Mucosa of descending colon (tissue), 3 donors: ENCODE measurements around the gene TNPO2. TPM values are rescaled to one million over a fixed set of nuclear protein-coding genes. Genes with fewer than 3 reads are reported as not detected.
A peak's percentile ranks its signal among the peaks of the same experiment; 100 is the strongest.

Experiments
- ATAC-seq: fragments of 200-7000 bp; cut with Tn5 transposase; one replicate; pipeline ENCODE4 v1.9.1; 2020; ENCODE audit warnings: mild to moderate bottlenecking, moderate library complexity
- DNase-seq, 3 donors: peaks; one replicate each; pipeline ENCODE4 v3.0.0-alpha.2; 2020
- H3K36me3 ChIP-seq: fragments of 200-600 bp; one replicate; pipeline ENCODE4 v1.8.0; 2021; ENCODE audit warnings: low read depth, mild to moderate bottlenecking
- H3K4me1 ChIP-seq: fragments of 200-600 bp; one replicate; pipeline ENCODE4 v1.8.0; 2021; ENCODE audit warnings: low read depth, mild to moderate bottlenecking
- H3K4me3 ChIP-seq: fragments of 200-600 bp; one replicate; pipeline ENCODE4 v1.8.0; 2021; ENCODE audit warnings: mild to moderate bottlenecking
- H3K9me3 ChIP-seq: fragments of 200-600 bp; one replicate; pipeline ENCODE4 v1.8.0; 2021; ENCODE audit warnings: mild to moderate bottlenecking
- CTCF ChIP-seq: fragments of 200-600 bp; IDR thresholded peaks from one replicate; pipeline ENCODE4 v1.8.0; 2022; ENCODE audit warnings: antibody characterized with exemption, mild to moderate bottlenecking
- intact Hi-C, 2 donors: fragments of 100-400 bp; cut with DNase I in 1 of 2; cut with micrococcal nuclease in 1 of 2; formaldehyde crosslinking; loops; one replicate each; pipeline versions ENCODE4 v1.11.0 to v1.11.1; 2022; cut with DNase I, micrococcal nuclease
- total RNA-seq, 3 donors: library from RNA; stranded (reverse); fragmentation: NEBNext Ultra II Directional in 2 of 3; extraction: Animal tissue kit (Norgen Biotek cat#: 25700) in 2 of 3; gene quantifications; one replicate each; pipeline versions ENCODE4 v1.2.1 to v1.2.4, GENCODE V29; 2021 to 2023
- donor health status: DM: no; HTN: no; CAD: no; lungs with moderate emphysema.
- donor health status: DM: no; HTN: no; CAD: no.
- donor health status: DM: no; HTN: yes; CAD: no.

TNPO2 gene
- total RNA-seq, 3 donors from 2014 or later = 48.9 to 73.3 (median 66.9) TPM

GRCh38 chr19:12695514-12695913, 28.2 kb downstream of the TNPO2 start:
- H3K36me3 ChIP-seq = no peaks in the 10 kb centered on the region
- no peak for TF ChIP-seq CTCF
- DNase-seq (no peak), ATAC-seq (no peak)
- no peak overlapping the region for H3K4me3 ChIP-seq
- no peaks in the 10 kb centered on the region for H3K9me3 ChIP-seq
- peaks cover 12% of the 10 kb centered on the region for H3K4me1 ChIP-seq
- intact Hi-C loops = no loop called here

GRCh38 chr19:12695096-12695495, 28.6 kb downstream of the TNPO2 start:
- peaks cover 12% of the 10 kb centered on the region for H3K4me1 ChIP-seq
- H3K36me3 ChIP-seq = no peaks in the 10 kb centered on the region
- H3K9me3 ChIP-seq = no peaks in the 10 kb centered on the region
- no peak for ATAC-seq
- H3K4me3 ChIP-seq = no peak overlapping the region
- intact Hi-C loops = no loop called here
- no peak for TF ChIP-seq CTCF
- DNase-seq = no peak

- intact Hi-C loops = no loop called here
- Histone ChIP-seq H3K36me3 (no peaks in the 10 kb centered on the region), H3K9me3 (no peaks in the 10 kb centered on the region), H3K4me3 (no peak overlapping the region), H3K4me1 (peaks cover 12% of the 10 kb centered on the region)
- no peak for ATAC-seq
- no peak for DNase-seq
- no peak for TF ChIP-seq CTCF
These were observed 29.1 kb downstream of the TNPO2 start for GRCh38 chr19:12694641-12695040.

- Histone ChIP-seq H3K4me3 (no peak overlapping the region), H3K9me3 (no peaks in the 10 kb centered on the region), H3K36me3 (no peaks in the 10 kb centered on the region), H3K4me1 (peaks cover 12% of the 10 kb centered on the region)
- intact Hi-C loops = no loop called here
- no peak for DNase-seq
- no peak for ATAC-seq
- TF ChIP-seq CTCF = no peak
These were observed 30.8 kb downstream of the TNPO2 start for GRCh38 chr19:12692960-12693359.

GRCh38 chr19:12689581-12690216, 34.0 kb downstream of the TNPO2 start:
- Histone ChIP-seq H3K4me1 (no peaks in the 10 kb centered on the region), H3K36me3 (no peaks in the 10 kb centered on the region), H3K4me3 (no peak overlapping the region), H3K9me3 (no peaks in the 10 kb centered on the region)
- intact Hi-C loops = no loop called here
- TF ChIP-seq CTCF = no peak
- ATAC-seq (no peak), DNase-seq (no peak)

GRCh38 chr19:12689012-12689411, 34.7 kb downstream of the TNPO2 start:
- no peaks in the 10 kb centered on the region for H3K9me3 ChIP-seq
- H3K4me3 ChIP-seq = no peak overlapping the region
- H3K36me3 ChIP-seq = no peaks in the 10 kb centered on the region
- no peaks in the 10 kb centered on the region for H3K4me1 ChIP-seq
- no peak for TF ChIP-seq CTCF
- ATAC-seq (no peak), DNase-seq (peak in 1 of 3 donors; percentile 29)
- intact Hi-C loops = no loop called here
